ENCODE data around the gene CCDC194. TPM values are rescaled to one million over a fixed set of nuclear protein-coding genes. Genes with fewer than 3 reads are reported as not detected.

CCDC194 gene
- polyA plus RNA-seq, 1 donor from 2014 or later, result not detected

DNA sequence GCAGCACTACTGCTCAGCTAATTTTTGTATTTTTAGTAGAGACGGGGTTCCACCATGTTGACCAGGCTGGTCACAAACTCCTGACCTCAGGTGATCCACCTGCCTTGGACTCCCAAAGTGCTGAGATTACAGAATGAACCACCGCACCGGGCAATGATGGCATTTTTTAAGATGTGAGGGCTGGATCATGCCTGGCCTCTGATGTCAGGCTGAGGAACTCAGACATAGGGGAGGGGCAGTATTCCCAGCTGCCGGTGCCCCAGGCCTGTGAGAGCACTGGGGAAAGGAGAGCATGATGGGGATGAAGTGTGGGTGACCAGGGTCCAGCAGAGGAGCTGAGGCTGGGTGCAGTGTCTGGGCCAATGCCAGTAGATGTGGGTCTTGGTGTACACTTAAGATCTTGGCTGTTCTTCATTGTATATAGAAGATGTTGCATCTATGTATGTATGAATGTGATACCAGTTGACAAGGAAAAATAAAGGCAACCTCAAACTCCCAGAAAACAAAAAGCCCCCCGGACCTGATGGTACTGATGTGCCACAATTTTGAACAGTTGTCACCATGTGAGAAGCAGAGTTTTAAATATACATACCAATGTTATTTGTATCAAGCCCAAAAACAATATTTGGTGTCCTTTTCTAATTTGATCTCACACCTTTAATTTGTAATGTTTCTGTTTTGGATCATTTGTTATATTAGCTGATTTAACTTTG, 13.4 kb downstream of the CCDC194 start:
- Histone ChIP-seq H4K20me1 (ENCODE audit: insufficient read depth) (no peaks in the 10 kb centered on the region), H3K9me2 (ENCODE audit: insufficient read depth, low read length) (no peaks in the 10 kb centered on the region), H3K36me3 (ENCODE audit: insufficient read depth, low read length) (no peaks in the 10 kb centered on the region), H3K27ac (ENCODE audit: low read length) (no peak overlapping the region), H3F3A (ENCODE audit: insufficient read depth, low read length, poor library complexity, severe bottlenecking) (no peaks in the 10 kb centered on the region), H2AFZ (ENCODE audit: low read depth, low read length) (no peak overlapping the region), H3K9me3 (ENCODE audit: low read length) (no peaks in the 10 kb centered on the region), H3K27me3 (ENCODE audit: insufficient read depth, low read depth, low read length) (no peaks in the 10 kb centered on the region), H3K4me3 (ENCODE audit: low read length) (no peak overlapping the region), H3K4me2 (ENCODE audit: low read length) (no peak overlapping the region), H3K79me2 (replicated peaks; ENCODE audit: insufficient read depth, low read length) (no peaks in the 10 kb centered on the region), H3K9ac (ENCODE audit: low read length) (no peak overlapping the region)
- TF ChIP-seq RAD21 (conservative IDR thresholded peaks at IDR 0.05) (no peak), TAF1 (IDR thresholded peaks at IDR 0.05; ENCODE audit: low read depth) (no peak), EP300 (conservative IDR thresholded peaks at IDR 0.05; ENCODE audit: poor library complexity, severe bottlenecking) (no peak), EZH2 (IDR thresholded peaks at IDR 0.05; ENCODE audit: borderline replicate concordance, insufficient read depth, low read length, poor library complexity, severe bottlenecking) (no peak), POLR2AphosphoS5 (IDR thresholded peaks at IDR 0.05) (no peak), SMC3 (conservative IDR thresholded peaks at IDR 0.05; ENCODE audit: poor library complexity) (no peak), MXI1 (conservative IDR thresholded peaks at IDR 0.05; ENCODE audit: poor library complexity, severe bottlenecking) (no peak)
- TF ChIP-seq, protein P1, sequence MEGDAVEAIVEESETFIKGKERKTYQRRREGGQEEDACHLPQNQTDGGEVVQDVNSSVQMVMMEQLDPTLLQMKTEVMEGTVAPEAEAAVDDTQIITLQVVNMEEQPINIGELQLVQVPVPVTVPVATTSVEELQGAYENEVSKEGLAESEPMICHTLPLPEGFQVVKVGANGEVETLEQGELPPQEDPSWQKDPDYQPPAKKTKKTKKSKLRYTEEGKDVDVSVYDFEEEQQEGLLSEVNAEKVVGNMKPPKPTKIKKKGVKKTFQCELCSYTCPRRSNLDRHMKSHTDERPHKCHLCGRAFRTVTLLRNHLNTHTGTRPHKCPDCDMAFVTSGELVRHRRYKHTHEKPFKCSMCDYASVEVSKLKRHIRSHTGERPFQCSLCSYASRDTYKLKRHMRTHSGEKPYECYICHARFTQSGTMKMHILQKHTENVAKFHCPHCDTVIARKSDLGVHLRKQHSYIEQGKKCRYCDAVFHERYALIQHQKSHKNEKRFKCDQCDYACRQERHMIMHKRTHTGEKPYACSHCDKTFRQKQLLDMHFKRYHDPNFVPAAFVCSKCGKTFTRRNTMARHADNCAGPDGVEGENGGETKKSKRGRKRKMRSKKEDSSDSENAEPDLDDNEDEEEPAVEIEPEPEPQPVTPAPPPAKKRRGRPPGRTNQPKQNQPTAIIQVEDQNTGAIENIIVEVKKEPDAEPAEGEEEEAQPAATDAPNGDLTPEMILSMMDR (IDR thresholded peaks at IDR 0.05; ENCODE audit: poor library complexity, severe bottlenecking), result no peak
- TF ChIP-seq, protein P2, sequence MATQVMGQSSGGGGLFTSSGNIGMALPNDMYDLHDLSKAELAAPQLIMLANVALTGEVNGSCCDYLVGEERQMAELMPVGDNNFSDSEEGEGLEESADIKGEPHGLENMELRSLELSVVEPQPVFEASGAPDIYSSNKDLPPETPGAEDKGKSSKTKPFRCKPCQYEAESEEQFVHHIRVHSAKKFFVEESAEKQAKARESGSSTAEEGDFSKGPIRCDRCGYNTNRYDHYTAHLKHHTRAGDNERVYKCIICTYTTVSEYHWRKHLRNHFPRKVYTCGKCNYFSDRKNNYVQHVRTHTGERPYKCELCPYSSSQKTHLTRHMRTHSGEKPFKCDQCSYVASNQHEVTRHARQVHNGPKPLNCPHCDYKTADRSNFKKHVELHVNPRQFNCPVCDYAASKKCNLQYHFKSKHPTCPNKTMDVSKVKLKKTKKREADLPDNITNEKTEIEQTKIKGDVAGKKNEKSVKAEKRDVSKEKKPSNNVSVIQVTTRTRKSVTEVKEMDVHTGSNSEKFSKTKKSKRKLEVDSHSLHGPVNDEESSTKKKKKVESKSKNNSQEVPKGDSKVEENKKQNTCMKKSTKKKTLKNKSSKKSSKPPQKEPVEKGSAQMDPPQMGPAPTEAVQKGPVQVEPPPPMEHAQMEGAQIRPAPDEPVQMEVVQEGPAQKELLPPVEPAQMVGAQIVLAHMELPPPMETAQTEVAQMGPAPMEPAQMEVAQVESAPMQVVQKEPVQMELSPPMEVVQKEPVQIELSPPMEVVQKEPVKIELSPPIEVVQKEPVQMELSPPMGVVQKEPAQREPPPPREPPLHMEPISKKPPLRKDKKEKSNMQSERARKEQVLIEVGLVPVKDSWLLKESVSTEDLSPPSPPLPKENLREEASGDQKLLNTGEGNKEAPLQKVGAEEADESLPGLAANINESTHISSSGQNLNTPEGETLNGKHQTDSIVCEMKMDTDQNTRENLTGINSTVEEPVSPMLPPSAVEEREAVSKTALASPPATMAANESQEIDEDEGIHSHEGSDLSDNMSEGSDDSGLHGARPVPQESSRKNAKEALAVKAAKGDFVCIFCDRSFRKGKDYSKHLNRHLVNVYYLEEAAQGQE (IDR thresholded peaks at IDR 0.05; ENCODE audit: borderline replicate concordance), result no peak

DNA sequence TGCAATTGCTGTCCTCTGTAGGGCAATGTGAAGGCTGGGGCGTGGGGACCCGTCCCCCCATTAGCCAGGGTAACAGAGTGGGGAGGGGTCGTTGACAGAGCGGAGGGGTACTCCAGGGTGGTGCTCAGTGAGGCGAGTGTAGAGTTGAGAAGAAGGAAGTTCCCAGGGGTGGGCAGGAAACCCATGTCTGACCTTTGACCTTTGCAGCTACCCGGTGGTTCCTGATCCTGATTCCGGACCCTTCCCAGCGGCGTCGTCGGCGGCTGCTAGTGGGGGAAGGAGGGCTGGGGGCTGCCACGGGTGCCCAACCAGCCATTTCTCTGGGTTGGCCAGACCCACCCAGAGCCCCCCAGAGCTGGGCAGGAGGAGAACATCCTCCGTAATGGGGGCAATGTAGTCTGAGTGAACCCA, 14.8 kb downstream of the CCDC194 start:
- Histone ChIP-seq H3K4me2 (ENCODE audit: low read length) (no peak overlapping the region), H3K9ac (ENCODE audit: low read length) (no peak overlapping the region), H4K20me1 (ENCODE audit: insufficient read depth) (no peaks in the 10 kb centered on the region), H3F3A (ENCODE audit: insufficient read depth, low read length, poor library complexity, severe bottlenecking) (no peaks in the 10 kb centered on the region), H3K79me2 (replicated peaks; ENCODE audit: insufficient read depth, low read length) (no peaks in the 10 kb centered on the region), H3K9me2 (ENCODE audit: insufficient read depth, low read length) (no peaks in the 10 kb centered on the region), H3K27ac (ENCODE audit: low read length) (no peak overlapping the region), H3K36me3 (ENCODE audit: insufficient read depth, low read length) (no peaks in the 10 kb centered on the region), H3K9me3 (ENCODE audit: low read length) (no peaks in the 10 kb centered on the region), H2AFZ (ENCODE audit: low read depth, low read length) (no peak overlapping the region), H3K4me3 (ENCODE audit: low read length) (no peak overlapping the region), H3K27me3 (ENCODE audit: insufficient read depth, low read depth, low read length) (no peaks in the 10 kb centered on the region)
- TF ChIP-seq, protein P1 (IDR thresholded peaks at IDR 0.05; ENCODE audit: poor library complexity, severe bottlenecking), result no peak
- TF ChIP-seq MXI1 (conservative IDR thresholded peaks at IDR 0.05; ENCODE audit: poor library complexity, severe bottlenecking) (no peak), SMC3 (conservative IDR thresholded peaks at IDR 0.05; ENCODE audit: poor library complexity) (no peak), RAD21 (conservative IDR thresholded peaks at IDR 0.05) (no peak), EP300 (conservative IDR thresholded peaks at IDR 0.05; ENCODE audit: poor library complexity, severe bottlenecking) (no peak), EZH2 (IDR thresholded peaks at IDR 0.05; ENCODE audit: borderline replicate concordance, insufficient read depth, low read length, poor library complexity, severe bottlenecking) (no peak), POLR2AphosphoS5 (IDR thresholded peaks at IDR 0.05) (no peak), TAF1 (IDR thresholded peaks at IDR 0.05; ENCODE audit: low read depth) (no peak)
- TF ChIP-seq, protein P2 (IDR thresholded peaks at IDR 0.05; ENCODE audit: borderline replicate concordance), result no peak
